NCI-H446 treated with DMSO at 0.1 percent for 48 hours (cell line): ENCODE measurements around the gene COMMD9.
A peak's percentile ranks its signal among the peaks of the same experiment; 100 is the strongest.

Experiments
- DNase-seq: peaks from one replicate; lab custom pipeline; 2025; lab: John Stamatoyannopoulos, UW

Gene COMMD9

DNA sequence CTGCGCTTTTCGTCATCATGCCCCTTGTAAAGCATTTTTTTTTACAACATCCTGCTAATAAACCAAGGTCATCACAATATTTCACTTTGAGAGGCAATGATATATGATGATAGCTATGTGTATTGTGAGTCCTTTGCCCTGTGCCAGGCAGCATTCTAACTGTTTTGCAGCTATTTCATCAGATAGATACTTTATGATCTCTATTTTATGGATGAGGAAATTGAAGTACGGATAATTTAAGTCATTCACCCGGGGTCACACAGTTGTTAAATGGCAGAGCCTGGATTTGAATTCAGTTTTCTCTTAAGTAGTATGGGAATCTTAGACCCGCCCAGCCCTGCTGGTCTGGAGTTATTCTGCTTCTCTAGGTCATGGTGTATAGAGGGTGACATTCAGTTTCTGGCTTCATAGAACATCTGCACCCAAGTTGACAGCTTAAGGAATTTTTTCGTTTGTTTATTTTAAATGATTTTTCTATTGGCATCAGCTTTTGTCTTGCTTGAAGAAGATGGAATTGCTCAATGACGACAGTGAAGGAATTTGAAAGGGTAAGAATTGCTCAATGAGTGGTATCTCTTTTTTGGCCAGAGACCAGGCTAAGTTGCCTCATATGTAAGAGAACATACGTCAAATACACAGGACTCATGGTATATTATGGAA lies 7.8 kb upstream of the COMMD9 start:
- DNase-seq = no peak

GRCh38 chr11:36295926-36296325 lies 6.7 kb upstream of the COMMD9 start, which contains the start of gene PRR5L:
Gene PRR5L (plus strand): TSS chr11:36296288. CDS start chr11:36401122, 104,834 bp downstream.
- DNase-seq = no peak

- DNase-seq = peak; percentile 11
These were observed 3.1 kb upstream of the COMMD9 start for GRCh38 chr11:36292311-36292722.

DNA sequence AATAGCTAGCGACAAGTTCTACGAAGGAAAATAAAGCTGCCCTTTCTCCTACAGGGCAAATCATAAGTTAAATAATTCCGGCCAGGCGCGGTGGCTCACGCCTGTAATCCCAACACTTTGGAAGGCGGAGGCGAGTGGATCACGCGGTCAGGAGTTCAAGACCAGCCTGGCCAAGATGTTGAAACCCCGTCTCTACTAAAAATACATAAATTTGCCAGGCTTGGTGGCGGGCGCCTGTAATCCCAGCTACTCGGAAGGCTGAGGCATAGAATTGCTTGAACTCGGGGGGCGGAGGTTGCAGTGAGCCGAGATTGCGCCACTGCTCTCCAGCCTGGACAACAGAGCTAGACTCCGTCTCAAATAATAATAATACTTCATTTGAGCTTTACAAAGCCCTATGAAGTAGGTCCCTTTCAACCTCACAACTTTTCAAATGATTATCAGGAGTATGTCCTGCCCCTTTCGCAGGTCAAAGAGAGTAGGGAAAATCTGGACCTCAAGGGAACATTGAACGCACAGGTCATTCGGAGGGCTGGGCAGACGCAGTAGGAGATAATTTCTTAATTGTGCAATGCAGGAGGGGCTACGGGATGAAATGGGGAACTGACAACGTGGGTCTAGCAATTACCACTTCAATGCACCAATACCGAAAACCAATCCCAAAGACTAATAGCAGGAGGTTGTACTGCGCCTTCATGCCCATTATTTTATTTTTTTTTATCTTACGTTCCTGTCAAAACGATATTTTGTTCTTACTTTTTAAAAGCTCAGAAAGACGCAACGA lies 590 bp downstream of the COMMD9 start:
- no peak for DNase-seq

DNA sequence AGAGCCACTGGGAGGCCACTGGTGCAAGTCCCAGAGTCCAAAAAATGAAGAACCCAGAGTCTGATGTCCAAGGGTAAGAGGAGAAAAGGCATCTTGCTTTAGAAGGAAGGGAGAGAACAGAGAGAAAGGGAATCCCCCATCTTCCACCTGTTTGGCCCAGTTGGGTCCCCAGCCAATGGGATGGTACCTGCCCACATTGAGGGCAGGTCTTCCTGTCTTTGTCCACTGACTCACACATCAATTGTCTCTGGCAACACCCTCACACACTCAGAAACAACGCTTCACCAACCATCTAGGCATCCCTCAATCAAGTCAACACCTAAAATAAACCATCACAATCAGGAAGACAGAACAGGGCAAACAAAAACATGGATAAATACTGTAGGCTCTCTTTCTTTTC lies 6.3 kb downstream of the COMMD9 start:
- no peak for DNase-seq

DNA sequence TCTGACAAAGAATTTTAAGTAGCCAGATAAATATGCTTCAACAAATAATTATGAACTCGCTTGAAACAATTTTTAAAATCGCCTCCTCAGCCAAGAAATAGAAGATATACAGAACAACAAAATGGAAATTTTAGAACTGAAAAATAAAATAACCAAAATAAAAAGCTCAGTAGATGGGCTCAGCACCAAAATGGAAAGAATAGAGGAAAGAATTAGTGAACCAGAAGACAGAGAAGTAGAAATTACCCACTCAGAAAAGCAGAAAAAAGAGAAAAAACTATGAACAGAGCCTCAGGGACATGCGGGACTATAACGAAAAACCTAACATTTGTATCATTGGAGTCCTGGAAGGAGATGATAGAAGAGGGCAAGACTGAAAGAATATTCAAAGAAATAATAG lies 7.4 kb downstream of the COMMD9 start:
- no peak for DNase-seq

GRCh38 chr11:36280531-36280930 lies 8.7 kb downstream of the COMMD9 start:
- no peak for DNase-seq

- no peak for DNase-seq
These were observed 10.5 kb downstream of the COMMD9 start for GRCh38 chr11:36278531-36279282.

DNA sequence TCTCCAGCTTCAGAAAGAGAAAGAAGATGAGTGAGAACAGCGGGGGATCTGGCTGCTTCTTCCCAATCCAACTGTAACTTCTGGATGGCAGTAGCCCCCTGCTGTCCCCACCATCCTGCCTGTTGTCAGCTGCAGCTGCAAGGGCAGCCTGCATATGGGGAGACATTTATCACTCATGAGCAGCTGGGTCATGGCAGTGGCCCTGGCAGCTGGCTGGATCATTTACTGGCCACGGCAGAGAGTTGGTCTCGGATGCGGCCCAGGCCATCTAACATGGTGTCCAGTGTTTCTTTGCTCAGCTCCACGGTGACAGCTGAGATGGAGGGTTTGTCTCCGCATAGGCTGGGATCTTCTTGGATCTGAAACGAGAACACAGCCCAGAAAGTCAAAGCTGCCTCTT lies 14.8 kb downstream of the COMMD9 start:
- no peak for DNase-seq

DNA sequence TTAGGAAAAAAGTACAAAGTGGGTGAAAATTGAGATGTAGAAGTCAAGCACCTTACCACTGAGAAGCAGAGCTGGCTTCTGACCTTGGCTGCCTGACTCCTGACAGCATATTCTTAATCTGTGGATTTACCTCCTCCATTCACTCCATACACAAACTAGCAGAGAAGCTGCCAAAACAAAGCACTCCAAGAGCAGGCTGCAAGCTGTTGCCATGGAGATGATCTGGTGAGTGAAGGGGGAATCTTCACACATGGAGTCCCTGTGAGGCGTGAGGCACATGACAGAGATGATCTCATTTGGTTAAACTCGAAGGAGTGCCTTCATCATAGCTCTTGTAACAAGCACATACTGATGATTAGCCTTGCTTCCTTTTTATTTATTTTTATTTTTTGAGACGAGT lies 16.1 kb downstream of the COMMD9 start:
- DNase-seq = peak; percentile 74

DNA sequence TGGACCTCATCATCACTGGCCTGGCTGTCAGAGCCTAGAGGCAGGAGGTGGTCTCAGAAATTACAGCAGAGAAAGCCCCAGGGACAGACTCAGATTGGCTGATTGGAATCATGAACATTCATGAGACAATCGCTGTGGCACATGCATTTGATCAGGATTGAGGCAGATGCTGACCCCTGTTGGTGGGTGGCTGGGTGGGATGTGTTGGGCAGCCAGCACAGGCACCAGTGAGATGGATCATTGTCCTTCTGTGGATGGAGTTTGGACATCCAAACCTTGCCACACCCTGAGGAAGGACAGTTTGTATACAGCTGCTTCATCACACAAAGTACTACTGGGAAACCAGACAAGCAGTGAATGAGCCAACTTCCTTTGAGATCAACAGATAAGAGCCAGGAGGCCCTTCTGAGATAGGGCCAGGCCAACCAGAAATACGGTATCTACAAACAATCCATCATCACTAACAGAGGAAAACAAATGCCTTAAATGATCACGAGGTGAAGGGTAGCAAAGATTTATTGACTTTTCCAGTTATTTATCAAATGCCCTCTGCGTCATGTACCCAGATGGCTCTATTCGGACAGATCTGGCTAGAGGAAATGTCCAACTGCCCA lies 17.3 kb downstream of the COMMD9 start:
- no peak for DNase-seq

DNA sequence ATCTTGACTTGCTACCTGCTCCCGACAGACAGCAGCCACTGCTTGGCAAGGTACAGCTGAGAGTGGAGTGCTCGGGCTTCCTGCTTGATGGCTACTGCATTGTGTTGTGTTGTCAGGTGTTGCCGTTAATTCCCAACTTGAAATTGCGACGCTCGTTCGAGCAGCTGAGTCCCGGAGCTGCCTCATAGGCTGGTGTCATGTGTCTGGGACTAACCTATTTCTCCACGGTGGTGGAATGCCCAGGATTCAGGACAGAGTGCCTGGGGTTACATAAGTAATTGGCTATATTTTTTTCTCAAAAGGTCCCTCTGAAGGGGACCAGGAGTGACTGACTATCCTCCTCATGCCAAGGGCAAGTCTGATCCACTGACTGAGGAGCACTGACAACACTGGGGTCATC lies 18.5 kb downstream of the COMMD9 start:
- no peak for DNase-seq

- no peak for DNase-seq
These were observed 20.8 kb downstream of the COMMD9 start for GRCh38 chr11:36268337-36268985.

DNA sequence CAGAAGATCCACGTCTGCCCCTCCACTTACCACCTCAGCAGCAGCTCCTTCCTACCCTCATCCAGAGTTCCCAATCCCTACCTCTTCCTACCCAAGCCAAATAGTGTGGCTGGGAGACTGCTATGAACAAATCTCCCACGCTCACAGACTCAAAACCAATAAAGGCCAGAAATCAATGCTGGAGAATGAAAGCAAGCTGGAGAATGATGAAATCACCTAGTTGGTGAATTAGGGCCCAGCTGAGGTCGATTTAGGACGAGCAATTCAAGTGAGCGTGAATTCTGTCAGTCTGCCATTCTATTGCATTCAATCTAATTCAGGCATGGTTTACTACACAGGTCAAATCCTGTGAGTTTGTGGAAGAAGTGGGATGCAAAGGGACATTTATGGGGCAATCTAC lies 22.5 kb downstream of the COMMD9 start:
- no peak for DNase-seq

- no peak for DNase-seq
These were observed 23.2 kb downstream of the COMMD9 start for GRCh38 chr11:36265793-36266628.

DNA sequence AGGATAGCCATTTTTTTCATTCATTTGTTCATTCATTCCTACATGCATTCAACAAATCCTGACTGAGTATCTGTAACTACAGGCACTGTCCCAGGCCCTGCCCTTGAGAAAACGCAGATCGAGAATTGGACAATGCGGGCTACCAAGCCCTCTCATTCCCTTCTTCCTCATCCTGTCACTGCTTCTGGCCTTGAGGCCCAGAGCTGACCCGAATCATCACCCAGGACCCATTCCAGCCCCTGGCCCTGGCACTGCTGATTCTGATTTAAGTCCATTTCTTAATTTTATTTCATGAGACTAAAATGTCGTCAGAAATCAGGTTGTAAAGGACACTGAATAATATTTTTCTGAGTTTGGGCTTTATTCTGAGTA lies 24.3 kb downstream of the COMMD9 start:
- DNase-seq = no peak

DNA sequence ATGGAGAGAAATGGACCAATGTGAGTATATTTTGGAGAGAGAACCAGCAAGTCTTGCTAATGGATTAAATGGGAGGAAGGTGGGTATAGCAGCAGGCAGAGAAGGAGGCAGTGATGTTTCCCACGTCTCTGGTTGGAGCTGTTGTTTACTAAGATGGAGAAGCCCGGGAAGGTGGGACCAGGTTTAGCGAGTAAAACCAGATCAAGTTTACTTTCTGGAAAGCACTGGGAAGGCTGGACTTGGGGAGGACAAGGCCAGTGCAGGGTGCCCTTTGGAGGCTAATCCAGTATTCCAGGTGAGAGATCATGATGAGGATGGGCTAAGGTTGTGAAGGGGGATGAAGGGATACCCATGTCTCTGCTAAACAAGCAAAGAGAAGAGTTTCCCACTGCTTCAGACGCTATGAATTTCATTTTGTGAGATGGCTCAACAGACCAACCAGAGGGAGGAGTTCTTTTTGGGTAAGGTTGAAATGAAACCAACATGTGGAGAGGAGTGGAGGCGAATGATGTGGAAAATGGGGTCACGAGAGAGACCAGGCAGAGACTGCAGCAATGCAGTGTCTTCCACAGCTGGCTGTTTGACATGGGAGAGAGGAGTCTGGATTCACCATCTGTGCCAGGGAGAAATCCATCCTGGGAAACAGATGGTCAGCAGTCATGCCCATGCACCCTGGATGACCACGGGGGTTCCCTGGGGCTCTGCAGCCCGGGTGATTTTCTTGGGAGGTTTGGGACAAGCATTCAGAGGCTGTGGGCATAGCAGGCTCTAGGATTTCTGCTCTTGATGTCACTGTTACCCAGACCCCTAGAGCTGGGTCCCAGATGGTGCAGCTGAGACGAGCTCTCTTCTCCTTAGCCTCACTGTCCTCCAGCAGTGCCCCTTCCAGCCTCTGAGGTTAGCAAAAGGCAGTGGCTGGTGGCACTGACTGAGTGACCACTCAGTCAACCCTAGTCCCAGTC lies 24.9 kb downstream of the COMMD9 start:
- DNase-seq = no peak

DNA sequence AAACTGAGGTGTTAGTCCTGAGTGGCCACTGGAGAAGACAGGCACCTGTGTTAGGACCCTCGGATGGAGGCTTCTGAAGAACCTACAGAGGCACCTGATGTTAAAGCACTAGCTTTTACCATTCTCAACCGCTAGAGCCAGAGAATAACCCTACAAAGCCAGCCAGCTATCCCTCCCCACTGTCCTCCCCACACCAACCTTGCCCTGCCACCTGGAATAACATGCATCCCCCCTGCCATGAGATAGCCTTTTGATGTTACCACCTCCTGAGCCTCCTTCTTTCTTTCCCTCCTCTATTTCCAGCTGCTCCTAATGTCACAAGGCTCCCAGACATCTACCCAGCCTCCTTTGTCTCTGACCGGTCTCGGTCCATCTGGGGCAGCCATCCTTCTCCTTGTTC lies 28.1 kb downstream of the COMMD9 start:
- DNase-seq = no peak

DNA sequence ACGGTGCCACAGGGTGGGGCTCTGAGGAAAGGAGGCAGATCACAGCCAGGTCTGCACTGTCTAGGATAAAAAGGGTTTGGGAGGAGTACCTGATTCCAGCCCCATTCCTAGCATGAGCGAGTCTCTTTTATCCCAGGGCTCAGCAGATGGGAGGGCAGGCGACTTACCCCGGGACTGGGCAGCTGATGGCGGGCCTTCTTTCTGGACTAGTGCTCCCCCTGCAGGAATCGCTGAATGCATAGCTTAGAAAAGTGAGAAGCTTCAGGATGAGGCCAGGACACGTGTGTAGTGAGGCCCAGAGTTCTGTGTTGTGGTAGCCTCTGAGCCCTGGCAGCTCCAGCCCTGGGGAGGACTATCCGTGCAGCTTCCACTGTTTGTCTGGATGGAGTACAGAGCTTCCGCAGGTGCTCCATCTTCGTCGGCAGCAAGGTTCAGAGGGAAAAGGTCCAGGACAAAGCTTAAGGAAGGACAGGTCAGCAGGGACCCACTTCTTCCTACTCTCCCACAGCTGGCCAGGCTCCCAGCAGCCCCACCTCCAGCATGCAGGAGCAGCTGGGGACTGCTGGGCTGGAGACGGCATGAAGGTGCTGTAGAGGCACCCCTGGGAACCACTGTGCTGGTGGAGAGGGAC lies 30.4 kb downstream of the COMMD9 start:
- peak; percentile 77 for DNase-seq
